Measurements from ENCODE around the gene GBP7. TPM values are rescaled to one million over a fixed set of nuclear protein-coding genes. Genes with fewer than 3 reads are reported as not detected.

GBP7 gene
- total RNA-seq, 4 donors from 2014 or later = not detected

DNA sequence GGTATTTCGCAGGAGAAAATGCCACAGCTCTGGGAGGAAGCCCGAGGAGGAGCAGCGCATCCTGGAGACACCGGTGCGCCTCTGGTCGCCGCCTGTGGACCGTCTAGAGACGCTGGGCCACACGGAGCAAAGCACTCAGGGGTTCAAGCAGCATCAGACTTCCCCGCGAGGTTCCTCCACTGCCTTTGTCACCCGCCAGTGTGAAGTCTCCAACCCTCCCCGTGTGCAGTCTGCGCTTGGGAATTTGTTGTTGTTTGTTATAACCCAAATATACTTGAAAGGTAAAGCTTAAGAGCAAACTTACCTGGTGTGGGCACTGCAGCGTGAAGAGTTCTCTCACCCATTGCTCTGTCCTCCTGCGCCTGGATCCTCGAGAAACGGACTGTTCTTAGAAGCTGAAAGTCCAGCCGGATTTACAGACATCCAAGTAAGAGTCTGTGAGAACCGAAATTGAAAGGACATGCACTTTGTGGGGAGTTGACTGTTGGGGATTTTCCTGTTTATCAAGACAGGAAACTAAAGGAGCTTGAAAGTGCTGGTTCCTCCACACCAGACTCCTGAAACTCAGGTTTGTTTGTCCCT is 22.8 kb upstream of the GBP7 start, which contains the start of gene GBP4:
TSS of gene GBP4 (minus strand) at position 452 of the 582 bp plus-strand sequence. CDS start at position 344, 108 bp downstream.
- peak; percentile 63 for ATAC-seq
- 23 to 28% methylated on average over 13 to 19 of the region's 21 CpGs for WGBS, 2 donors (ENCODE audit: low coverage in 1 of 2)
- peak within 1 kb of the TSS in 3 of 4 donors; percentile 58 to 80 (median 68) for H3K27ac ChIP-seq

DNA sequence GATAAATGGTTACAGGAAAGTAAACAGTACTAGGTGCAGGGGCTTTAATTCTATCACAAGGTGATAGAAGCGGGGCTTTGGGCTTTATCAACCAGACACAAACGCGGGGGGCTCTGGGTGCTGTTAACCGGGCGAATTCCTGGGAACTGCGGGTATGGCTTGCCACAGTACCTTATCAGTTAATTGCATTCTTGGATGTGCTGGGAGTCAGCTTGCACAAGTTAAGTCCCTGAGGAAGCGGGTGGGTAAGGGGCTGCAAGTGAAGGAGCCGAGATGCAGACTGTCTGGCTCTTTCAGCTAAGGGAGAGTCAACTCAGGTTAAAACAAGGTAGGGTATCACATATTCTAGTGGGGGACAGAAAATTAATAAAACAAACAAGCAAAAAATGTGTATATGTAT is 22.3 kb upstream of the GBP7 start:
- Histone ChIP-seq H3K36me3 (peaks cover 0 to 6% of the 10 kb centered on the region in 2 donors), H3K27me3 (no peaks in the 10 kb centered on the region), H3K4me3 (peak overlapping the region; percentile 18 to 53), H3K9me3 (no peaks in the 10 kb centered on the region), H3K27ac (peak overlapping the region in 3 of 4 donors; percentile 58 to 80 (median 68)), H3K4me1 (peaks cover 0 to 27% (median 0%) of the 10 kb centered on the region in 3 donors)
- TF ChIP-seq, protein P1, sequence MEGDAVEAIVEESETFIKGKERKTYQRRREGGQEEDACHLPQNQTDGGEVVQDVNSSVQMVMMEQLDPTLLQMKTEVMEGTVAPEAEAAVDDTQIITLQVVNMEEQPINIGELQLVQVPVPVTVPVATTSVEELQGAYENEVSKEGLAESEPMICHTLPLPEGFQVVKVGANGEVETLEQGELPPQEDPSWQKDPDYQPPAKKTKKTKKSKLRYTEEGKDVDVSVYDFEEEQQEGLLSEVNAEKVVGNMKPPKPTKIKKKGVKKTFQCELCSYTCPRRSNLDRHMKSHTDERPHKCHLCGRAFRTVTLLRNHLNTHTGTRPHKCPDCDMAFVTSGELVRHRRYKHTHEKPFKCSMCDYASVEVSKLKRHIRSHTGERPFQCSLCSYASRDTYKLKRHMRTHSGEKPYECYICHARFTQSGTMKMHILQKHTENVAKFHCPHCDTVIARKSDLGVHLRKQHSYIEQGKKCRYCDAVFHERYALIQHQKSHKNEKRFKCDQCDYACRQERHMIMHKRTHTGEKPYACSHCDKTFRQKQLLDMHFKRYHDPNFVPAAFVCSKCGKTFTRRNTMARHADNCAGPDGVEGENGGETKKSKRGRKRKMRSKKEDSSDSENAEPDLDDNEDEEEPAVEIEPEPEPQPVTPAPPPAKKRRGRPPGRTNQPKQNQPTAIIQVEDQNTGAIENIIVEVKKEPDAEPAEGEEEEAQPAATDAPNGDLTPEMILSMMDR (IDR thresholded peaks at IDR 0.05) = no peak
- TF ChIP-seq POLR2A (IDR thresholded peaks at IDR 0.05) (no peak), EP300 (IDR thresholded peaks at IDR 0.05) (no peak), POLR2AphosphoS5 (IDR thresholded peaks at IDR 0.05) (no peak)
- 6 to 26% methylated on average over 7 to 8 of the region's 8 CpGs for WGBS, 2 donors (ENCODE audit: low coverage in 1 of 2)
- no peak for ATAC-seq

More for the DNA sequence above, 22.8 kb upstream of the GBP7 start, which contains the start of gene GBP4:
- Histone ChIP-seq H3K4me3 (peak within 1 kb of the TSS; percentile 18 to 53), H3K4me1 (peaks cover 0 to 27% (median 0%) of the 10 kb centered on the region in 3 donors), H3K36me3 (peaks cover 0 to 1% of the 10 kb centered on the region in 2 donors), H3K9me3 (no peaks in the 10 kb centered on the region), H3K27me3 (no peaks in the 10 kb centered on the region)
- TF ChIP-seq POLR2A (IDR thresholded peaks at IDR 0.05) = no peak
- TF ChIP-seq, protein P1 (IDR thresholded peaks at IDR 0.05) = no peak
- no peak for TF ChIP-seq POLR2AphosphoS5 (IDR thresholded peaks at IDR 0.05)
- TF ChIP-seq EP300 (IDR thresholded peaks at IDR 0.05) = no peak

DNA sequence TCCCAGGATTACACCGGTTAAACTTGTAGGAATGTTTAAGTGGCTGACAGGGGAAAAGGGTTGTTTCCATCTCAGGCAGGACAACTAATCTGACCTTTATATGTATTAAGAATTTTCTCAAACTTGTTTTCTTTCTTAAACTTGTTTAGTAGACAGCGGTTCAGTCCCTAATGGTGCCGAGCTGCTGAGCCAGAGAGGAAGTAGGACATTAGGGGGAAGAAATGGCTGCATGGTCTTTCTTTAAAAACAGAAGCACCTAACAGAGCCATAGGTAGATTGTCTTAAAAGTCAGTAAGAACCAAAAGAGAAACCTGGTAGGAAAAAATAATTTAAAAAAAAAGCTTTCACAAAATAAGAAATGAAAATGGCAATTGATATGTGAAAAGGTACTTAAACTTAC is 19.7 kb upstream of the GBP7 start:
- no peaks in the 10 kb centered on the region for H3K27me3 ChIP-seq
- no peak overlapping the region for H3K4me3 ChIP-seq
- TF ChIP-seq POLR2A (IDR thresholded peaks at IDR 0.05) = no peak
- no peak for TF ChIP-seq EP300 (IDR thresholded peaks at IDR 0.05)
- TF ChIP-seq, protein P1 (IDR thresholded peaks at IDR 0.05) = no peak
- TF ChIP-seq POLR2AphosphoS5 (IDR thresholded peaks at IDR 0.05) = no peak
- H3K4me1 ChIP-seq = peaks cover 0 to 26% (median 0%) of the 10 kb centered on the region in 3 donors
- WGBS, 2 donors (ENCODE audit: low coverage in 1 of 2) = 78 to 87% methylated on average over 1 to 3 of the region's 3 CpGs
- peaks cover 0 to 12% of the 10 kb centered on the region in 2 donors for H3K36me3 ChIP-seq
- no peak for ATAC-seq
- H3K9me3 ChIP-seq = no peaks in the 10 kb centered on the region
- no peak overlapping the region for H3K27ac ChIP-seq

GRCh38 chr1:89191314-89191713 is 15.5 kb upstream of the GBP7 start:
- Histone ChIP-seq H3K27ac (no peak overlapping the region), H3K27me3 (no peaks in the 10 kb centered on the region), H3K4me3 (no peak overlapping the region), H3K36me3 (peaks cover 0 to 35% of the 10 kb centered on the region in 2 donors), H3K4me1 (peaks cover 0 to under 1% (median 0%) of the 10 kb centered on the region in 3 donors), H3K9me3 (no peaks in the 10 kb centered on the region)
- no peak for TF ChIP-seq EP300 (IDR thresholded peaks at IDR 0.05)
- TF ChIP-seq, protein P1 (IDR thresholded peaks at IDR 0.05) = no peak
- no peak for TF ChIP-seq POLR2AphosphoS5 (IDR thresholded peaks at IDR 0.05)
- no peak for TF ChIP-seq POLR2A (IDR thresholded peaks at IDR 0.05)
- 80 to 87% methylated on average over 1 to 5 of the region's 5 CpGs for WGBS, 2 donors (ENCODE audit: low coverage in 1 of 2)
- no peak for ATAC-seq

DNA sequence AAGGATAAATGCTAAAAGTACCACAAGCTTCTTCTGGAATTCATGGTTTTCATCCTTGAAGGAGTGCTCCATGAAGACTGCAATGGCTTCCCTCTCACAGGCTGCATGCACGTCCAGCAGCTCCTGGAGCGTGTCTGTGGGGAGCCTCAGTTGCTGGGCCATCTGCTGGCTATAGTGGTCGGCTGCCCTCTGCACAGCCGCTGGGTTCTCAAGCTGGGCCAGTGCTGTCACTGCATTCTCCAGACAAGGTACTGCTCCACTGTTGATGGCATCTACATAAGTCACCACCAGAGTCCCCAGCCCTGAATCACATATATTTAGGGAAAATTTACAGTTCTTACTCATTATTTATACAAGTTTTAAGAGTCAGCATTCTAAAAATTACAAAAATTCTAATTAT is 14.2 kb upstream of the GBP7 start:
- no peaks in the 10 kb centered on the region for H3K9me3 ChIP-seq

More for the DNA sequence above, 14.2 kb upstream of the GBP7 start:
- Histone ChIP-seq H3K4me1 (no peaks in the 10 kb centered on the region), H3K4me3 (no peak overlapping the region), H3K27ac (no peak overlapping the region), H3K36me3 (peaks cover 0 to 41% of the 10 kb centered on the region in 2 donors), H3K27me3 (no peaks in the 10 kb centered on the region)
- no peak for ATAC-seq
- WGBS, 2 donors (ENCODE audit: low coverage in 1 of 2) = 80 to 94% methylated on average over 2 of the region's 4 CpGs
- TF ChIP-seq, protein P1 (IDR thresholded peaks at IDR 0.05) = no peak
- TF ChIP-seq POLR2AphosphoS5 (IDR thresholded peaks at IDR 0.05) (no peak), EP300 (IDR thresholded peaks at IDR 0.05) (no peak), POLR2A (IDR thresholded peaks at IDR 0.05) (no peak)
